NCI-H1417 treated with DMSO at 0.1 percent for 48 hours (cell line): ENCODE data around the gene EXOC5.

ENCODE experiments used
- DNase-seq: peaks from one replicate; lab custom pipeline; 2025; lab: John Stamatoyannopoulos, UW

EXOC5 gene, protein sequence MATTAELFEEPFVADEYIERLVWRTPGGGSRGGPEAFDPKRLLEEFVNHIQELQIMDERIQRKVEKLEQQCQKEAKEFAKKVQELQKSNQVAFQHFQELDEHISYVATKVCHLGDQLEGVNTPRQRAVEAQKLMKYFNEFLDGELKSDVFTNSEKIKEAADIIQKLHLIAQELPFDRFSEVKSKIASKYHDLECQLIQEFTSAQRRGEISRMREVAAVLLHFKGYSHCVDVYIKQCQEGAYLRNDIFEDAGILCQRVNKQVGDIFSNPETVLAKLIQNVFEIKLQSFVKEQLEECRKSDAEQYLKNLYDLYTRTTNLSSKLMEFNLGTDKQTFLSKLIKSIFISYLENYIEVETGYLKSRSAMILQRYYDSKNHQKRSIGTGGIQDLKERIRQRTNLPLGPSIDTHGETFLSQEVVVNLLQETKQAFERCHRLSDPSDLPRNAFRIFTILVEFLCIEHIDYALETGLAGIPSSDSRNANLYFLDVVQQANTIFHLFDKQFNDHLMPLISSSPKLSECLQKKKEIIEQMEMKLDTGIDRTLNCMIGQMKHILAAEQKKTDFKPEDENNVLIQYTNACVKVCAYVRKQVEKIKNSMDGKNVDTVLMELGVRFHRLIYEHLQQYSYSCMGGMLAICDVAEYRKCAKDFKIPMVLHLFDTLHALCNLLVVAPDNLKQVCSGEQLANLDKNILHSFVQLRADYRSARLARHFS

GRCh38 chr14:57268161-57269069, at the start of gene EXOC5, which contains the start of gene AP5M1:
EXOC5 (minus strand) TSS chr14:57268905; CDS start chr14:57268648, 257 bp downstream.
AP5M1 (plus strand) TSS chr14:57268971; CDS start chr14:57269315, 344 bp downstream.
- peak; percentile 86 for DNase-seq

DNA sequence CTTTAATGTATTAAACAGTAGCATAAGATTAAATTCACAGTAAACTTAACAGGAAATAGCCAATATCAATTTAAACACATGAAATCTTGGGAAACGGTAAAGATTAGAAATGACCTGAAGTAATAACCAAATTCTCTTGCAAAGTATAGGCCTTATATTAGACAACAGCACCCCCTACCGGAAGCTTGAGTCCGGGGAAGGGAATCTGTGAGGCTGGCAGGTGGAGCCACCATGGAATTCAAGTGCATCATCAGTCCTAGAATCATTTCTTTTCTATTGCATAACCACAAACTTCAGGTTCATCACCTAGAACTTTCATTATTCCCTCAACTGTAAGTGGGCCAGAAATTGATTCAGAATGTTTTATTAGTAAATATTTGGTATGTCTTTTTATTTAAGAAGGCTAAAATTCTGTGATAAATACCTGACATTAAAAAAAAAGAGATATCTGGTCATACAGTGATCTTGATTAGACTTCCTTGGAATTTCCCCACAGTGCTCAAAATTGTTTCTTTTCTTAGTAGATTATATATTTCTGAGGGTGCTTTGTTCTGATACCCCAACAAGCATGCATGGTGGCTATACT, 48.6 kb upstream of the EXOC5 start:
- peak; percentile 85 for DNase-seq

GRCh38 chr14:57314396-57315089, 45.8 kb upstream of the EXOC5 start:
- DNase-seq = no peak

DNA sequence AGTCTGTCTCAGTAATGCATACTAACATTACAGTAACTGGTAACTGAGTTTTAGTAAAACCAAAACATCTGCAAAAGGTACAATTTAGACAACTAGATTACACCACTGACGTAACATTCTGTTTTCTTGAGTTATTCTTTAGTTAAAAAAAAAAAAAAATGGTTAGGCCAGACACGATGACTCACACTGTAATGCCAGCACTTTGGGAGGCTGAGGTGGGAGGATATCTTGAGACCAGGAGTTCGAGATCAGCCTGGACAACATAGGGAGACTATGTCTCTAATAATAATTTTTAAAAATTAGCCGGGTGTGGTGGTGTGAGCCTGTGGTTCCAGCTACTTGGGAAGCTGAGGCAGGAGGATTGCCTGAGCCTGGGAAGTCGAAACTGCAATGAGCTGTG, 34.2 kb upstream of the EXOC5 start:
- DNase-seq = no peak

GRCh38 chr14:57299511-57299910, 30.8 kb upstream of the EXOC5 start:
- no peak for DNase-seq

DNA sequence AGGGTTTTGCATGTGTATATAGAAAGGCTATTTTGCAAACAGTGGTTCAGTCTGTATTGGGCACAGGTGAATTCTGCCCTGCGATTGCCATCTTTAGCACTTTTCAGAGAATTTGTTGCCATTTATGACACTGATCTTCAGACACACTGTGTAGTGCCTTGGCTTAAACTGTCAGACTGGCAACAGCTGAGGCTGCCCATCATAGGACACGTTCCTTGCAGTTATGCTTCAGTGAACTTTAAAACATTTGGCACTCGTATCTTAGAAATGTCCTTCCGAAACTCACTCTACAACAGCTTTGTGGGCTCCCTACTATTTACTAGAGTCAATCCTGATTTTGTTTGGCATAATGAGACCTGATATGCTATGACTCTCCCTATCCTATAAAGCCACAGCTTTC, 29.1 kb upstream of the EXOC5 start:
- DNase-seq = no peak

DNA sequence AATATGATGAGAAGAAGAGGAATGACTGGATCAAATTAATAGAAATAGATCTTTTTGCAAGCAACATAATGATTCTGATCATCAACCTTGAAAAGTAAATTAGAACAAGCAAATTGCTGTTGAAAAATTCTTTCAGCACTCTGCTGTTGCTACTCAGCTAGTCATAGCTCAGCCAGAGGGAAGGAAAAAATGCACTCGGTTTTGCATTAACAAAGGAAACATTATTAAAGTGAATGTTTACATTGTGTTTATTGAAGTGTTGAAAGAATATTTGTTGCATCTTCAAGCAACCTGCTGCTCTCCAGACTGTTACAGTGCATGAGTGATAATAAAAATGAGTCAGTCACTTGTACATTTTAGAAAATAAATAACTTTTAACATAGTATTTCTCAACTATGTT, 26.5 kb upstream of the EXOC5 start:
- DNase-seq = no peak

GRCh38 chr14:57293866-57294837, 25.4 kb upstream of the EXOC5 start:
- DNase-seq = no peak

DNA sequence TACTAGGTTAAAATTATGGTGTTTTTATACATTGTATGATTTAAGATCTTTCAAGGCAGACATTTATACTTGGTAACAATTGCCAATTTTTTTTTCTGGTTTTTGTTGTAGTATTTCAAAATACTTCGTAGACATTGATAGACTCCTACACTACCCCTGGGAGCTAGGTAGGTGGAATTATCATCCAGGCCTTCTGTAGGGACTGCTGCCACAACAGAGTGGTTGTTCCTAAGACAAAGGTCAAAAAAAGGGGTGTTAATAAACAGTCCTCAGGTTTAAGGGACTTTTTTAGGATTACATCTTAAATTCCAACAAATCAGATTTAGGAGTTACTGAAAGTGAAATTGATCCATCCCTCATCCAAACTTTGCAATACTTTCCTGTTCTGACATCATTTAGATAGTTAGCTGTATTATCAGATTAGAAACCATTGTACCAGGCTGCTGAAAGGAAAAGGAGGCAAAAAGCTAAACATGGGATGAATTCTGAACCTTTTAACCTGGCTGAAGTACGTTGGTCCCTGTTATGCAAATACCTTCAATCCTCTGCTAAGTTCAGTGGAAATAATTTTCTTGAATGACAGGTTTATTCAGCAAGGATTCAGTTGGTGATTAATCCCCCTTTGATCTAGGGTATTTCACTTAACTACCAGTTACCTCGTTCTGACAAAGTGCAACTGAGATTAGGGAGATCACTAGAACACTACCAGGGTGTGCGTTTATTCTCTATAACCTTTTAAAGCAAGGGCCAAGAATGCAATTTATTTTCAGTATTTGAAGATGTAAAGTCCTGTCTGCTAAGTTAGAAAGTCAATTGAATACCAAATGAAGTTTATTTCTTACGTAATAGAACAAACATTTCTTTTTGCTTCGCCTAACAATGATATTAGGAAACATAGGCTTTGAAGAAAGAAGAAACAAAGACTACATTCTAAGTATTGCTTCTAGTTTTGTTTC, 23.3 kb upstream of the EXOC5 start:
- no peak for DNase-seq

- DNase-seq = no peak
These were observed 22.0 kb upstream of the EXOC5 start for GRCh38 chr14:57290751-57291150.

DNA sequence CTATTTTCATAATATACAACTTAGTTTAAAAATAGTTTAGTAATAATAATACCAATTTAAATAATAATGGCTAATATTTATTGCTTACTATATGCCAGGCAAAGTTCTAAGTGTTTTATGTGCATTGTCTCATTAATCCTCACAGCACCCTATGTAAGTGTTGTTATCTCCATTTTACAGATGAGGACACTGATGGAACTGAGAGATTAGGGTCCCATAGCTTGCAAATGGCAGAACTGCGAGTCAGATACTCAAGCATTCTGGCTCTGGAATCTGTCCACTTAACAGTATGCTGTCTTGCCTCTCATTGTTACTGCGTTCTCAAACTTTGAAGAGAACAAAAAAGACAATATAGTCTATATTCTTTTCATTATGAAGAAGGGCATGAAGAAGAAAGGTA, 19.0 kb upstream of the EXOC5 start:
- DNase-seq = no peak

GRCh38 chr14:57277062-57277461, 8.4 kb upstream of the EXOC5 start:
- no peak for DNase-seq

DNA sequence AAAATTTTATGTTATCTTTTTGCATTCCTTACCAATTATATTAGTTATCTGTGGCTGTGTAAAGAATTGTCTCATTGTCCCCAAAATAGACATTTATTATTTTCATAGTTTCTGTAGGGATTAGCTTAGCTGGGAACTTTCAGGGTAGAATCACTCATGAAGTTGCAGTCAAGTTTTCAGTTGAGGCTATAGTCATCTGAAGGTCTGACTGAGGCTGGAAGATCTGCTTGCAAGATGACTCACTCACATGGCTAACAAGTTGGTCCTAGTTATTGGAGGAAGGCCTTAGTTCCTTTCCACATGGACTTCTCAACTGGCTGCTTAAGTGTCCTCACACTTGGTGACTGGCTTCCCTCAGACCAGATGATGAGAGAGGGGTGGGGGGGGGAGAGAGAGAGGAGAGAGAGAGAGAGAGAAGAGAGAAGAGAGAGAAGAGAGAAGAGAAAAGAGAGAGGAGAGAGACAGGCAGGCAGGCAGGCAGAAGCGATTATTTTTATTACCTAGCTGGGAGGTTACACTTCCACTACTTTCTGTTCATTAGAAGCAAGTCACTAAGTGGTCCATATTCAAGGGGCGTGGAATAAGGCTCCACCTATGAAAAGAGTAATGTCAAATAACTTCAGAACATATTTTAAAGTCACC, 6.4 kb upstream of the EXOC5 start:
- DNase-seq = no peak

DNA sequence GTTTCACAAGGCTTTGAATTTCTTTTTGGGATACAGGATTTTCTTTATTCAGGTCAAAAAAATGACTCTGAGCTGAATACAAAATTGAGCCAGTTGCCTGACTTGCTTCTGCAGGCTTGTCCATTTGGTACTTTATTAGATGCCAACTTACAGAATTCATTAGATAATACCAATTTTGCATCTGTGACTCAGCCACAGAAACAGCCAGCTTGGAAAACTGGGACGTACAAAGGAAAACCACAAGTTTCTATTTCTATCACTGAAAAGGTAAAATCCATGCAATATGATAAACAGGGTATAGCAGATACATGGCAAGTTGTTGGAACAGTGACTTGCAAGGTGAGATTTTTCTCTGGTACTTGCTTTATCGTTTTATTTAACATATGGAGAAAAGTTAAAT, 5.8 kb upstream of the EXOC5 start:
- no peak for DNase-seq

GRCh38 chr14:57273236-57273635, 4.5 kb upstream of the EXOC5 start:
- no peak for DNase-seq

- no peak for DNase-seq
These were observed 2.6 kb downstream of the EXOC5 start for GRCh38 chr14:57266065-57266464.

GRCh38 chr14:57262117-57262516, 6.6 kb downstream of the EXOC5 start:
- DNase-seq = no peak

GRCh38 chr14:57261604-57262003, 7.1 kb downstream of the EXOC5 start:
- no peak for DNase-seq
